GM21723 (cell line): ENCODE data around the gene HSPD1.

Experiments
- ATAC-seq: cut with Tn5 transposase; IDR thresholded peaks from one replicate; pipeline ENCODE4 v1.9.1; 2021; ENCODE audit warnings: mild to moderate bottlenecking, moderate library complexity; ENCODE audit not compliant: unreplicated experiment

The HSPD1 gene

DNA sequence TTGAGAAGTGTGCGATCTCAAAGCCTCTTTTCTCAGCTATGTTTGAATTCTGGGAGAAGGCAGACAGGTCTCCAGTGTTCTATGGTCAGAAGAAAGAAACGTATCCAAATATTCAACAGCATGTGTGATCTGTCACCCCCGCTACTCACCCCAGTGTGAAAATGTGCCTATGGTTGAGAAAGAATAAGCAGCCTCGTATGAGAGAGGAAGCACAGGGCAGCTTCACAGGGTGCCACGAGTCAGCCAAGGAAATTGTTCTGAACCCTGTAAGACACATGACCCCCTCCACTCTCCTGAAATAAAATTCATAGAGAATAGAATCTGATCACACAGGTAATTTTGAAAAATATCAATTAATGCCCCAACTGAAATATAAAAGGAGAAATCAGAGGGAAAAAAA lies 56.8 kb downstream of the HSPD1 start:
- no peak for ATAC-seq

- no peak for ATAC-seq
Measured at GRCh38 chr2:197437380-197437779, 62.3 kb downstream of the HSPD1 start.
